NCI-H2171 (cell line): ENCODE results near the gene CFAP46.
"Not testable (repeated sequence)": the region's sequence is repeated elsewhere in the genome, so short reads cannot be mapped to it uniquely, and the experiment has no call there.

ENCODE experiments used
- DNase-seq: peaks from one replicate; lab custom pipeline; 2025; lab: John Stamatoyannopoulos, UW

The CFAP46 gene

DNA sequence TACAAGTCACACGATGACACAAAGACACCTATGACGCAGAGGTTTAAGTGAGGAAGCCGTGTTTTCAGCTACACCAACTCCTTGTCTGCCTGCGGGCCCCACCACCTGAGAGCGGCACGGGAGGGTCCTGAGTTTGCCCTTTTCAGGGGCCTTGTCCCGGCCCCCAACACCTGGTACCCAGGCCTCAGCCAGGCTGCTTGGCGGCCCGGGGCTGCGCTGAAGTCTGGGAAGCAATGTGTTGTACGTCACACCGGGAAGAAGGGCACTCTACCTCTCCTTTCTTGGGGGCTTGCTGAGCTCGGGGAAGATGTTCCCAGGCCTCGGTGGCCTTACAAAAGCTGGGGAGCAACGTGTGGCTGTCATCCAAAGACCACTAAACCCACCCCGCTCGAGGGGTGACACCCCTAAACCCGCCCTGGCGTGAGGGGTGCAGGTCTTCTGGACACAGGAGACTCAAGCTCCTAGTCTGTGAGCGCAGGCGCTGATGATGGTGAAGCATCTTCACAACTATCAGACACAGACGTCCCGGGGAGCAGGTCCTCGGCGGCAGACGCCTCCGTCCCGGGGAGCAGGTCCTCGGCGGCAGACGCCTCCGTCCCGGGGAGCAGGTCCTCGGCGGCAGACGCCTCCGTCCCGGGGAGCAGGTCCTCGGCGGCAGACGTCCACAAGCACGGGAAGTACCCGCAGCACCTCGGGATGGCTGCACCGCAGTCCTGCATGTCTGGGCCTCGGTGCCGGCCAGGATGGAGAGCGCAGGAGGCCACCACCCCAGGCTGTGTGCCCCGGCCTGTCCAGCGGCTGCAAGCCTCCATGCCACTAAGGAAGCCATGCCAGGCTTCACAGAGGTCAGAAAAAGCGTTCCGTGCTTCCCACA, 15.4 kb downstream of the CFAP46 start:
- DNase-seq, result no peak

DNA sequence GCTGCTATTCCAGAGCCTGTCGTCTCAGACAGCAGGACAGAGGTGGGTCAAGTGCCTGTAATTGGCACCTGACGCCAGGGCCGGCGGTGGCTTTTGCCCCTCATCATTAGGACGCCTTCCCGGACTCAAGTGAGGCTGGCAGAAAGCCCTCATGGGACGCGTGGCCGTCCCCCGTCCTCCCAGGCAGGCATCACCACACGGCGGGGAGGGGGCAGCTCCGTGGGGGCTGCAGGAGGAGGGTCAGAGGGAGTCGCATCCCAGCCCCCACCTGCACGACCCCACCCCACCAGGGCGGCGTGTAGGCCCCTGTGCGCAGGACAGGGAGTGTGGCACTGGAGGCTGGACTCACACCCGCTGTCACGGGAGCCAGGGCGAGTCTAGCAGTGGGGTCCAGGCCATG, 16.3 kb downstream of the CFAP46 start:
- DNase-seq, result no peak

DNA sequence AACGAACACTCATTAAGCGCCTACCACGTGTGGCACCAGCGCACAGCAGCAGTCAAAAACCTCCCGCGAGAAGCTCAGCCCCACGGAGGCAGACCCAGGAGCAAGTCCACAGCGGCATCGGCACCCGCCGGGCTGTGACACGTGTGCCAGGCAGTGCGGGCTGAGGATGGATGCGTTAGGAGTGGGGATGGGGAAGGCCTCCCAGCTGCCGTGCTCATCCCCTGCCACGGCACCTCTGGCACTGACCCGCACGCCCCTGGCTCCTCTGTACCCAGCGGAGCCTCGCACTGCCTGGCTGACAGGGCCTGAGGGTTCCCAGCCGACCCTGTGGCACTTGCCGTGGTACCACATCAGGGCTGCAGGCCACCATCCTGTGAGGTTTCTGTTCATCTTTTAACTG, 16.8 kb downstream of the CFAP46 start:
- DNase-seq, result no peak

DNA sequence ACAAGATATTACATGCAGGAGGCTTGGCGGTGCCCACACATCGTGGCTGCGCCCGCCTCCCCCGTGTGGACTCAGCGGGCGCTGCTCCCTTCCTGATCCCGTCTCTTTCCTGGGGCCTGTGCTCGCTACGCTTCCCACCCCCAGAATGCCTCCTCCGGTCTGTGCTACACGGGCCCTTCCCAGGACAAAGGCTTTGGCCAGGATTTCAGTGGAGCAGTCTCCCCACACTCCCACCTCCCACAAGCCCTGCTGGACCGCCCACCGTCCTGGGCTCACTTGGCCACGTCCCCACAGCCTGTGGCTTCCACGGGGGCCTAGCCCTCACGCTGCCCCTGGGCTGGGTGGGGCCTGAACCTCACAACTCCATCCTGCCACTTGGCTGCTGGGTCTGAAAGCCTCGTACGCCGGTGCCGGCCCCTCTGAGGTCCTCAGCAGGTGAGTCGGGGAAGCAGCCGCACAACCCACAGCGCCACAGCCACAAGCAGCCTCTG, 17.3 kb downstream of the CFAP46 start:
- no peak for DNase-seq

DNA sequence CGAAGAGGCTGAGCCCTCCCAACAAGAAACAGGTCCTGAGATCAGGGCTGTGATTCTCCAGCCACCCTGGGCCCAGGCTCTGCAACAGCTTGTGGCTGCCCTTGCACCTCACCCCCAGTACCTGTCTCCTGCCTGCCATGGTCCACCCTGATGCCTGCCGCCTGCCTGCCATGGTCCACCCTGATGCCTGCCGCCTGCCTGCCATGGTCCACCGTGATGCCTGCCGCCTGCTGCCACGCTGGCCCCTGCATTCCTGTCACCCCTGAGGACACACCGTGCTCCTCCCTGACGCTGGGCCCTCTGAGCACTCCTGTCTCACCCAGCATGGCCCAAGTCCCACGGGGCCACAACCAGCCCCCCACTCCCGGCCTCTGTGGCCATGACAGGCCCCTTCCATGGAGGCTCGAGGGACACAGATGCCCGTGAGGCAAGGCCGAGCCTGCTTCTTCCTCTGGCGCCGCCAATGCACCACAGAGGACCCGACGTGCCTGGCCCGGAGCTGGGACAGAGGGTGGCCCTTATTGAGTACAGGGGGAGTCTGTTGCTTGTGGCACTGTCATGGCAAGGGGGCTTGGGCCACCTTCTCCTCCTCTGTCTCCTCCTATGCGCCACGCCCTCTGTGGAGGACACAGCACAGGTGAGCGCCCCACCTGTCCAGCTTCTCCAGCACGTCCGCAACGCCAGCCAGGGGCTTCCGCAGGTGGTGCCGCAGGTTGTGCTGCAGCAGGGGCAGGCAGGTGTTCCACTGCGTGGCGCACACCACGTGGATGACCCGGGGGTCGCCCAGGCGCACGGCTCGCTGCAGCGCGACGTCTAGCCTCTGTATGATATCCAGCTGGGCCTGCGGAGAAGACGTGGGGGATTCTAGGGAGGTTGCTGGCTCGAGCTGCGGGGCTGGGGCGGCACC, 18.1 kb downstream of the CFAP46 start:
- no peak for DNase-seq

DNA sequence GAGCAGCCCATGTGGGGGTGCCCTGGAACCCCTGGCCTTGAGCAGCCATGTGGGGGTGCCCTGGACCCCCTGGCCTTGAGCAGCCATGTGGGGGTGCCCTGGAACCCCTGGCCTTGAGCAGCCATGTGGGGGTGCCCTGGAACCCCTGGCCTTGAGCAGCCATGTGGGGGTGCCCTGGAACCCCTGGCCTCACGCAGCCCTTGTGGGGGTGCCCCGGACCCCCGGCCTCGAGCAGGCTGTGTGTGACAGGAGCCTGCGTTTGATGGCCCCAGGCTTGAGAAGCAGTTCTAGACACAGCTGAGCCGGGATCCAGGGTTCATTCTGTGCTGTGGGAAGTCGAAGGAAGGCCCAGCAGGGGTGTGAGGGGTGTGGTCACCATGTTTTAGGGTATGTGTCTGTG, 19.0 kb downstream of the CFAP46 start:
- DNase-seq, result not testable (repeated sequence)

DNA sequence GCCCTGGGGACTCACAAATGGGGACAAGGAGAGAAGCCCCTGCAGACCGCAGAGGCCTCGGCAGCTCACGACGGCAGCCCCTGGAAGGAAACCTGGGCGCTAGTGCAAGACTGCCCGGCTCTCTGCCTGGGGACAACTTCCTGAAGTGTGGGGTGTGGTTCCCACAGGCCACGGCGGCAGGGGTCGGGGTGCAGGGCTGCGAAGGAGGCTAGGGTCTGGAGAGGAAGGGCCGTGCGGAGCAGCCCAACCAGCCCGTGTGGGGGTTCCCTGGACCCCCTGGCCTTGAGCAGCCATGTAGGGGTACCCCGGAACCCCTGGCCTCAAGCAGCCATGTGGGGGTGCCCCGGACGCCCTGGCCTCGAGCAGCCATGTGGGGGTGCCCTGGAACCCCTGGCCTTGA, 19.5 kb downstream of the CFAP46 start:
- no peak for DNase-seq

DNA sequence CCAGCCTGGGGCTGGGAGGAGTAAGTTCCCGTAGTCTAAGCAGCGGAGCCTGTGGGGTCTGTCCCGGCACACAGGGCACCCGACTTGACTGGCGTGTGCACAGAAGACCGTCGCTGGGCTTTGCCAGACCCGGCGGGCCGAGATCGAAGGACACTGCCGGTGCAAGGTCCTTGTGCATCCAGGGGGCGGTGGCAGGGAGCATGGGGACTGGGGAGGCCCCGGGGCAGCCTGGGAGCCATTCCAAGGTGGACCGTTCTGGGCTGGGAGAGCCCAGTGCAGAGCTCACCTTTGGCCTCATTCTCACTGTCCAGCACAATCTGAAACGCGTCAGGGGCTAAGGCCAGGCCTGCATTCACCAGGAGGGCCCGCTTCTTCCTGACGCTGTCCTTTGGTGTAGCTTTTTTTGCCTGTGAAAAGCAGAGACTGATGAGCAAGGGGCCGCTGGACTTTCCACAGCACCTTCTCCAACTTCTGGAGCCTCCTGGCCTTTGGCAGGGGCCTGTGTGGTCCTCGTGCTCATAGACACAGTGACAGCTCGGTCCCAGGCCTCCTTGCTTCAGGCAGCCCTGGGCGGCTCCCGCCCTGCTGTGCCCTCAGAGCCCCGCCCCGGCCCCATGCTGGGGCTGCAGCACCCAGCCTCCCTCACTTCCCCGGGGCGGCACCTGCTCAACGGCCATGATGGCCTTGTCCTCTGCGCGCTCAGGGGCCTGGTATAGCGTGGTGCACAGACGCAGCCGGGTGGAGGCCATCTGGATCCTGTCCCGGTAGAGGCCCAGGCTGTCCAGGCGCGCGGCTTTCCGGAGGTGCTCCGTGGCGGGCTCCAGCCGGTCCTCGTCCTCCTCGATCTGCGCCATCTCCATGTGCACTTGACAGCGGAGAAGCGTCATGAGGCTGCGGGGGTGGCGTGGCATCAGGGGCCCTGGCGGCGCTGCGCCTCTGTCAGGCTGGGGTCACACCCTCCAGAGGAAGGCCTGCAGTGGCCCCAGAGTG, 20.3 kb downstream of the CFAP46 start:
- no peak for DNase-seq

DNA sequence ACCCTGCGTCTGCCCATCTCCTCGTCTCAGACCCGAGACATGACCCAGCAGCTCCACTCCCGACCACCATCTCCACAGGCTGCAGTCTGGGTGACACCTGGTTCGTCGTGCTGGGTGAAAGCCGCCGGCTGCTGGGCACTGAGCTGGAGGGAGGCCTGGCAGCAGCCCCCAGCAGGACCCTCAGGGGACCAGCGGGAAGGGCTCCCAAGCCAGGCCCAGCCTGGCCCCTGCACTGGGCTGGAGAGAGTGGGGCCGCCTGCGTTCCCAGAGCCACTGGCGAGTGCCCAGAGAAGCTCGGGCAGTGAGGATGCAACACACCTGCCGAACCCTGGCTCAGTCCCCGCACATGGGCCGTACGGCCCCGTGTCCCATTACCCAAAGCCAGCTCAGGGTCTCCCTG, 21.3 kb downstream of the CFAP46 start:
- no peak for DNase-seq

DNA sequence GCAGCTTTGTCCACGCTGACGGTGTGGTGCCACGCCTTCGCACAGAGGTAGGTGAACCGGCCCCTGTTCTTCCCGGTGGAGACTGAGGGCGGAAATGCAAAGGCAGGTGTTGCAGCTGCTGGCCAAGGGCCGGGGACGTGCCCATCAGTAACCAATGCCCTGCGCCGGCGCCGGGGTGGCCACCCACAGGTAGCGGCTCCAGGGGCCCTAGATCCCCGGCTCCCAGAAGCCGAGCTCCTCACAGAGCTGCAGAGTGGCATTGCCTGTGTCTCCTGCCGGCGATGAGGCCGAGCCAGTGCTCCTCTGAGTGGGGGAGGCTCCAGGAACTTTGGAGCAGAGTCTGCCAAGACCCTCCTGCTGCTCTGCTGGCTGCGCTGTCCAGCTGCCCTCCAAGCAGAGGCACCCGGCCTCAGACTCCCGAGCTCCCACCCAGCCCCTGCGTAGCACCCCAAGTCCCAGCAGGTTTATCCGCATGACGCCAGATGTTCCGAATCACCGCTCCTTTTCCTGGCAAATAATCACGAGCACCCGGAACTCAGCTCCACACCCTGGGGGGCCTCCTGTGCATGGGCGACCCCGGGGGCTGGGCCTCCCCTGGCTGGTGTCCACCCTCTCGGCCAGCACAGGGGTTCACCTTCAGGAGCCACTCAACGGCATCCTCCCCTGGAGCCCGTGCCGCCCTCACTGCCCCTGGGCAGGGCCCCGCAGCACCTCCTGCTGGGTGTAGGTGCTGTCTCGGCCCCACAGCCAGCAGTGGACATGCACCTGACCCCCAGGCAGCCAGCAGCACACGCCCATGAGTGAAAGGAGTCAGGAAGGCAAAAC, 22.1 kb downstream of the CFAP46 start:
- no peak for DNase-seq

DNA sequence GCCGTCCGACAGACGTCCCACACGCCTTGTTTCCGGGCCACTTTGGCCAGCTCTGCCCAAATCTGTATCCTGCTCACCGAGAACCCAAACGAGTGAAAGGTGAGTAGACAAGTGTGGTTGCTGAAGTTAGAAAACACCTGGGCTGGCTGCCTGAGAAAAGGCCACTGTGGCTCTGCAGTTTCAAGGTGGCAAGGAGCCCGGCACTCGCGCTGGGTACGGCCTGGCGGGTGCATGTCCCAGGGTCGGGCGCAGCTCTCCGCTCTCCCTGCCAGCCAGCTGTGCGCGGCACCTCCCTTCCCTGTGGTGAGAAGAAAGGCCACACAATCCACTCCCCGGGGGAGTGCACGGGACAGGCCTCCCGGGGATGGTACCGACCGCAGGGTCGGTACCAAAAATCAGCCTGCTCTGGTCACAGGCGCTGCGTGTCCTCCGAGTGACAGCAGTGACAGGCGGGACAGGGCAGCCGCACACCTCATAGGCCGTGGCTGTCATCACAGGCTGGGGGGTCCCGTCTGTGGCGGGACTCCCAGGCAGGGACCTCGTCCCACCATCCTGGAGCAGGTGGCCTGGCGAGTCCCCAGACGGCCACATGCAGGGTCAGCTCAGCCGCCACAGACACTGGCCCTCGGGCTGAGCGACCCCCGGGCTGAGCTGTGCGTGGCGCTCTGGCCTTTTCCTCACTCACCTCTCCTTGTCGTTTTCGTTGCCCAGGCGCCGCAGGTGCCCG, 22.8 kb downstream of the CFAP46 start:
- no peak for DNase-seq

DNA sequence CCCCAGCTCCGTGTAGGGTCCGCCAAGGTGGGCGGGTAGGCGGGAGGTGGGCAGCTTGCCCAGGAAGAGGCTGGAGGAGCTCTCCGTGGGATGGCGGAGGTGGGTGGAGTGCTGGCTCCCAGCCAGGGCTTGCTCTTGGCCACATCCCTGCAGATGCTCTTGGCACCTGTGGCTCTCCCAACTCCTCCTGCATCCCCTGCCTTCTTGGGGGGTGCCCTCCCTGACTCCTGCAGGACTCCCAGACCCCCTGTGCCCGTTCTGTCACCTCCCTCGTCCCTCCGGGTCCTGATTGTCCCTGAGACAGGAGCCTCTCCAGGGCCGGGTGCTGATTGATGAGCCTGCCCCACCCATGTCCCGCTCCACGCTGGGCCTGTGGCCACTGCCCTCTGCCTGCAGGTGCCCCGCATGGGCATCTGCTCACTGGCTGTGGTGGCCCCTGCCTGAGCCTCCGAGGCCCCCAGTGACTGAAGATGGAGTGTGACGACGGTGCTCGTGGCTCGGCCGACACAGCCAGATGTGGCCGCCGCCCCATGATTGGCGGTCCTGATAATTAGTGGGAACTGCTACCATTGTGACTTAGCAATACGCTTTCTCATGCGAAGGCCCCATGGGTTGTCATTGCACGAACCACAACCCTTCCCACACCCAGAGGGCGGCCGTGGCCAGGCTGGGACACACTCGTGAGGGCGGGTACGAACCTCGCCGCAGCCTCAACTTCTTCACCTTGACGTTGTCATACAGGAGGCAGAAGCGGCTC, 23.6 kb downstream of the CFAP46 start:
- peak; percentile 42 for DNase-seq

DNA sequence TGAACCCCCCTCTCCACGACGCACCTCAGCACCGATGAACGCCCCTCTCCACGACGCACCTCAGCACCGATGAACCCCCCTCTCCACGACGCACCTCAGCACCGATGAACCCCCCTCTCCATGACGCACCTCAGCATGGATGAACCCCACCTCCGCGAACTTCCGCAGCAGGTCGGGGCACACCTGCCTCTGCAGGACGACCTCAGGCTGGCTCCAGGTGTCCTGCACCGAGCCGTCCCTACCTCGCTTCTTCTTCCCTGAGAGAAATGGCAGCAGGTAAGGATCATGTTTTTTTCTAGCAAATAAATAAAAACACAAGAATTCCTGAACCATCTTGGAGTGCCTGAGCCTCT, 24.1 kb downstream of the CFAP46 start:
- DNase-seq, result no peak

DNA sequence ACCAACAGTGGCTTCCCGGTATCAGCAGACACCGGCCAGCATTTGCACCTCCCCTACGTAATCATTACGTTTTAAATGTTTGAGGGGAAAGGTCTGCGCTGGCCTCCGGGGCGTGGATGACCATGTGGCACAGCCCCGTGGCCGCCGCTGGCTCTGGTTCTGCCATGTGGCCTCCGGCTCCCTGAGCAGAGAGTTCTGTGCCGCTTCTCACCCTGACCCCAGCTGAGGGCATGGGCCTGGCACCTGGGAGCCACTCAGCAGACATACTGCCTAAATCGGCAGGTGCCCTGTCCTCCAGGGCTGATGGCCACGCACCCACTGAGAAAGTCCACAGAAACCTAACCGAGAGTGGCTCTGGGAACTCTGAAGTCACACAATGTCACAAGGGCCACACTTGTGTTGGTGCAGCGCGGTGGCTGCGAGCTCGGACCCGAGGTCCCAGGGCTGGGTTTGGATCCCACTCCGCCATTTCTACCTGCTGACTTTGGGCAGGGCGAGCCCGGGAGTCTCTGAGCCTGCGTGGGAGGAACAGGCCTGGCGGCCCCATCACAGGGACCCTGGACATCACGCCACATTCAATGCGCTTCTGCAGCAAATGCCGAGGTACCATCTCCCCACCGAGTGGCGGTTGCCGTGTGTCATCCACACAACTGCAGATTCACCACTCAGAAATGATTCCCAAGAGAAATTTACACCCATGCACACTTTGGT, 25.3 kb downstream of the CFAP46 start:
- no peak for DNase-seq

DNA sequence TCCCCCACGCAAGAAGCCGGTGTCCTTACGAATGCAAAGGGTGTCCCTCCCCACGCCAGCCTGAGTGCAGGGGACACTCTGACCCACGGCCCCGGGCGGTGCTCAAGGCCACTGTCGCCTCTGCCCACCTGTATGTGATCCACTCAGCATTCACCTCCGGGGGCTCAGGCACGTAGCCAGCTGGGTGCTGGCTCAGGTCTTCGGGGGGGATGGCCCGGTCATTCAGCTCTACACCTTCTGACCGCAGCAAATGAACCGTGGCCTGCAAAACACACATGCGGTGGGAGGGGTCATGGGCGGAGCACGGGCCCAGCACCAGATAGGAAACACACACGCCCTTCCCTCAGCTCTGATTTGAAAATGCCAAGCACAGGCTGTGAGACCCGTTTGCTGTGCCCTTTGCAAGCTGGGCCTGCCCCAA, 25.9 kb downstream of the CFAP46 start:
- DNase-seq, result no peak

DNA sequence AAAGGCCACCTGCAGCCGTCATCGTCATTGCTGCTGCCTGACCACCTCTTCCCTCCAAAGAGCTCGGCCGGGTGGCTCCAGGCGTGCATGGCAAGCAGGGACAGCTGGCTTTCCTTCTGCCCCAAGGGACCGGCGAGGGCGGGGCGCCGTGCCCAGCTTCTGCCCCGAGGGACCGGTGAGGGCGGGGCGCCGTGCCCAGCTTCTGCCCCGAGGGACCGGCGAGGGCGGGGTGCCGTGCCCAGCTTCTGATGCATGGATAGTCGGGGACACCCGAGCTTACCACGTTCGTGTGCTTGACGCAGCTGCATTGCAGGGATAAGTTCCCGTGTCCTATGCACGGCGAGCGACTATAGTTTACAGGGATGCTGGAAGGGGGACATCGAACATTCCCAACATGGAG, 27.0 kb downstream of the CFAP46 start:
- DNase-seq, result peak; percentile 37

DNA sequence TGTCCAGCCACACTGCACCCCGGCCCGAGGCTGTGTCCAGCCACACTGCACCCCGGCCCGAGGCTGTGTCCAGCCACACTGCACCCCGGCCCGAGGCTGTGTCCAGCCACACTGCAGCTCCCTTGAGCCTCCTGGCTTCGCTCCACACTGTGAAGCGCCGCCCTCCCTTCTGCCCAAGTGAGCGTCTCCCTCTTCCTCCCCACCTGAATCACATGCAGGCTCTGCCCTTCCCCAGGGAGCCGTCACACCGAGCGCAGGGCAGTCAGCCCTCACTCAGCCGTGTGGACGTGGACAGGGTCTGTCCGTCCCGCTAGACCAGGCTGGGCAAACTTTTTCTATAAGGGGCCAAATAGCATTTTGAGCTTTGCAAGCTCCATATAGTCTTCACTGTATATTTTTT, 27.6 kb downstream of the CFAP46 start:
- peak; percentile 33 for DNase-seq

DNA sequence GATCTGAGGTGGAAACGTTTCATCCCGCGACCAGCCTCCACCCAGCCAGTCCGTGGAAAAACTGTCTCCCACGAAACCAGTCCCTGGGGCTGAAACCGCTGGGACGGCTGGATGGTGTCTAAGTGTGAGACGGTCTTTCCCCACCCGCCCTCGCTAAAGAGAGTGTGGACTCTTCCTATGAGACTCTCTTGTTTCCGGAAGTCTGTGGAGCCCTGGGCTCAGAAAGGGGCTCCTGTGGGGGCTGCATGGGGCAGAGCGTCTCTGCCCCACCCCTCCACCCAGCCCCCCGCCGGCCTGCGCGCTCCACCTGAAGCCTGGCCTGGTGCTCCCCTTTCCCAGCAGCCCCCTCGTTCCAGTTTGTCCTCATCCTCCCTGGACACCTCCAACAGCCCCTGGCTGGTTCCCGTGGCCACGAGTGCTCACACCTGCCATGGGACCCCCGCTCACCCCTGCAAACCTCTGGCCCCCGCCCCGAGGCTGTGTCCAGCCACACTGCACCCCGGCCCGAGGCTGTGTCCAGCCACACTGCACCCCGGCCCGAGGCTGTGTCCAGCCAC, 28.7 kb downstream of the CFAP46 start:
- no peak for DNase-seq
